ENCODE measurements around the gene GUCY2C.

DNA sequence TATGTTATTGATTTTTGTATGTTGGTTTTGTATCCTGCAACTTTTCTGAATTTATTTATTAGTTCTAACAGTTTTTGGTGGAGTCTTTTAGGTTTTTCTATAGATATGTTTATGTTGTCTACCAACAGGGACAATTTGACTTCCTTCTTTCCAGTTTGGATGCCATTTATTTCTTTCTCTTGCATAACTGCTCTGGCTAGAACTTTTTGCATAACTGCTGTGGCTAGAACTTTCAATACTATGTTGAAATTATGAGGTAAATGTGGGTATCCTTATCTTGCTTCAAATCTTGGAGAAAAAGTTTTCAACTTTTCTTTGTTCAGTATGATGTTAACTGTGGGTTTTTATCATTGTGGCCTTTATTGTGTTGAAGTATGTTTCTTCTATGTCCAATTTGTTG, 88.8 kb downstream of the GUCY2C start:
- TF ChIP-seq, protein P1, sequence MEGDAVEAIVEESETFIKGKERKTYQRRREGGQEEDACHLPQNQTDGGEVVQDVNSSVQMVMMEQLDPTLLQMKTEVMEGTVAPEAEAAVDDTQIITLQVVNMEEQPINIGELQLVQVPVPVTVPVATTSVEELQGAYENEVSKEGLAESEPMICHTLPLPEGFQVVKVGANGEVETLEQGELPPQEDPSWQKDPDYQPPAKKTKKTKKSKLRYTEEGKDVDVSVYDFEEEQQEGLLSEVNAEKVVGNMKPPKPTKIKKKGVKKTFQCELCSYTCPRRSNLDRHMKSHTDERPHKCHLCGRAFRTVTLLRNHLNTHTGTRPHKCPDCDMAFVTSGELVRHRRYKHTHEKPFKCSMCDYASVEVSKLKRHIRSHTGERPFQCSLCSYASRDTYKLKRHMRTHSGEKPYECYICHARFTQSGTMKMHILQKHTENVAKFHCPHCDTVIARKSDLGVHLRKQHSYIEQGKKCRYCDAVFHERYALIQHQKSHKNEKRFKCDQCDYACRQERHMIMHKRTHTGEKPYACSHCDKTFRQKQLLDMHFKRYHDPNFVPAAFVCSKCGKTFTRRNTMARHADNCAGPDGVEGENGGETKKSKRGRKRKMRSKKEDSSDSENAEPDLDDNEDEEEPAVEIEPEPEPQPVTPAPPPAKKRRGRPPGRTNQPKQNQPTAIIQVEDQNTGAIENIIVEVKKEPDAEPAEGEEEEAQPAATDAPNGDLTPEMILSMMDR (IDR thresholded peaks at IDR 0.05; ENCODE audit: extremely low read depth in 1 of 2, insufficient read depth in 1 of 2, low read depth in 1 of 2, low read length in 2 of 2): no peak
- TF ChIP-seq POLR2A (IDR thresholded peaks at IDR 0.05; ENCODE audit: low read depth, low read length): no peak
- no peak for TF ChIP-seq FOS (IDR thresholded peaks at IDR 0.05; ENCODE audit: borderline replicate concordance, insufficient read depth, low read length)
- TF ChIP-seq POLR2AphosphoS5 (IDR thresholded peaks at IDR 0.05; ENCODE audit: insufficient read depth, low read depth, low read length): no peak
- TF ChIP-seq EZH2 (IDR thresholded peaks at IDR 0.05; ENCODE audit: borderline replicate concordance, low read depth, low read length, severe bottlenecking): no peak
- TF ChIP-seq JUN (IDR thresholded peaks at IDR 0.05; ENCODE audit: borderline replicate concordance, insufficient read depth, insufficient read length, low read depth): no peak
- TF ChIP-seq MAX (IDR thresholded peaks at IDR 0.05; ENCODE audit: insufficient read depth, insufficient read length): no peak
- TF ChIP-seq GATA2 (IDR thresholded peaks at IDR 0.05; ENCODE audit: insufficient read depth, insufficient read length, low read depth, low read length): no peak

All from endothelial cell of umbilical vein (primary cell).